ENCODE data around the gene PGK1.
"Not testable (repeated sequence)": the region's sequence is repeated elsewhere in the genome, so short reads cannot be mapped to it uniquely, and the experiment has no call there.

The PGK1 gene

GRCh38 chrX:78103623-78104446 is at the start of gene PGK1:
PGK1 (plus strand) TSS chrX:78104248; CDS start chrX:78104341, 93 bp downstream.
- peak; percentile 81 to 93 for DNase-seq

- no peak for DNase-seq
These were observed 40.4 kb upstream of the PGK1 start for GRCh38 chrX:78063687-78064086.

DNA sequence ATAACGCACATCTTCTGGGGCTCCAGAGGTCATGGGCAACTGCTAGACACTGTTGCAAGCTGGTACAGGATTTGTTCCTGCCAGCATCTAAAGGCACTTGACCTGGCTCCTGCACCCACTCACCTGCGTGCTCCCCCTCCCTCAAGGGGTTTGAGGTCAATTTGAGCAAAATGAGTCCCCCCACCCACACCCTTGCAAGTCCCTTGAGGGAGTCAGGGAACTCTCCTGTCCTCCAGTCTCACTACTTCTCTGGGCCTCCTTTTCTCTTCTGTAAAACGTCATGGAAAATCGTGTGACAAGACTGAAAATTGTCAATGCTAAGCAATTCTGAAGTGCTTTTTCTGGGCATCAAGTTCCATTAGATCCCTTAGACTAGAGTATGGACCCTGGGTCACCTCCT is 39.9 kb upstream of the PGK1 start:
- no peak for DNase-seq

DNA sequence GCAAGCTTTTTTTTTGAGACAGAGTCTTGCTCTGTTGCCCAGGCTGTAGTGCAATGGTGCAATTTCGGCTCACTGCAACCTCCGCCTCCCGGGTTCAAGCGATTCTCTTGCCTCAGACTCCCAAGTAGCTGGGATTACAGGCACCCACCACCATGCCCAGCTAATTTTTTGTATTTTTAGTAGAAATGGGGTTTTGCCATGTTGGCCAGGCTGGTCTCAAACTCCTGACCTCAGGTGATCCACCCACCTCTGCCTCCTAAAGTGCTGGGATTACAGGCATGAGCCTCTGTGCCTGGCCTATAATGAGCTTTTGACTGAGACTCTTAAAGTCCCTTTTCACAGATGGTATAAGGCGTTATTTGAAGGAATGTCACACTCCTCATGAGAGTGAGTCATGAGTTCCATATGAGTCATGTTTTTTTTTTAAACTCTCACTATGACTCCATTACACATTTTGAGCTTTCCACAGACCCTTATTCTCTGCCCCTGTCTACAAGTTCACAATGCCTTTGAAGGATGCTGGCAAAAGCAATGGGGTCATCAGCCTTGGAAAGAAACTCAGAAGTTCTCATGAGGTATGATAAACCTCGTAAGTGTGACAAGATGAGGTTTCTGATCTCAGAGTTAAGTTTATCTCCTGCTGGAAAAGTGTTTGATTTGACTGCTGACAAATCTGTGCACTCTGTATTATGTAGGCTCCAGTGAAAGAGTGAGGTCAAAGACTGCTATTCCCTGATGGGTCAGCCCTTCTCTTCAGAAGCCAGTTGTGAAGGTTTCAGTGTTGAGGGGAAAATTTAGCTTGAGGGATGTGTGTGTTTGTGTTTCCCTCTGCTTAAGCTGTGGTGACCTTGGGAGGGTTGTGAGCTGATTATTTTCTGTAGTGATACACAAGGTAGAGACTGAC is 39.1 kb upstream of the PGK1 start:
- not testable (repeated sequence) for DNase-seq

GRCh38 chrX:78066110-78066509 is 37.9 kb upstream of the PGK1 start:
- no peak for DNase-seq

GRCh38 chrX:78071331-78071730 is 32.7 kb upstream of the PGK1 start:
- no peak for DNase-seq

DNA sequence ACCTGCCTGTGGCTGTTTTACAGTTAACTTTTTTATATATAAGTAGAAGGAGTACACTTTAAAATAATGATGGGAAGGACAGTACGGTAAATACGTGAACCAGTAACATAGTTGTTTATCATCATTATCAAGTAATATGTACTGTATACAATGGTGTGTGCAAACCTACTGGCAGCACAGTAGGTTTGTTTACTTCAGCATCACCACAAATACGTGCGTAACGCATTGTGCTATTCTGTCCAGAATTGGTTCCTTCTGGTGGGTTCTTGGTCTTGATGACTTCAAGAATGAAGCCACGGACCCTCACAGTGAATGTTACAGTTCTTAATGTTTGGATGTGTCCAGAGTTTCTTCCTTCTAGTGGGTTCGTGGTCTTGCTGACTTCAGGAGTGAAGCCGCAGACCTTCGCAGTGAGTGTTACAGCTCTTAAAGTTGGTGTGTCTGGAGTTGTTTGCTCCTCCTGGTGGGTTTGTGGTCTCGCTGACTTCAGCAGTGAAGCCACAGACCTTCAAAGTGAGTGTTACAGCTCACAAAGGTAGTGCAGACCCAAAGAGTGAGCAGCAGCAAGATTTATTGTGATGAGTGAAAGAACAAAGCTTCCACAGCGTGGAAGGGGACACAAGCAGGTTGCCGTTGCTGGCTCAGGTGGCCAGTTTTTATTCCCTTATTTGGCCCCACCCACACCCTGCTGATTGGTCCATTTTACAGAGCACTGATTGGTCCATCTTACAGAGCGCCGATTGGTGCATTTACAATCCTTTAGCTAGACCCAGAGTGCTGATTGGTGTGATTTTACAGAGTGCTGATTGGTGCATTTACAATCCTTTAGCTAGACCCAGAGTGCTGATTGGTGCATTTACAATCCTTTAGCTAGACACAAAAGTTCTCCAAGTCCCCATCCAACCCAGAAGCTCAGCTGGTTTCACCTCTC is 30.6 kb upstream of the PGK1 start:
- not testable (repeated sequence) for DNase-seq

GRCh38 chrX:78074088-78074487 is 30.0 kb upstream of the PGK1 start:
- no peak for DNase-seq

DNA sequence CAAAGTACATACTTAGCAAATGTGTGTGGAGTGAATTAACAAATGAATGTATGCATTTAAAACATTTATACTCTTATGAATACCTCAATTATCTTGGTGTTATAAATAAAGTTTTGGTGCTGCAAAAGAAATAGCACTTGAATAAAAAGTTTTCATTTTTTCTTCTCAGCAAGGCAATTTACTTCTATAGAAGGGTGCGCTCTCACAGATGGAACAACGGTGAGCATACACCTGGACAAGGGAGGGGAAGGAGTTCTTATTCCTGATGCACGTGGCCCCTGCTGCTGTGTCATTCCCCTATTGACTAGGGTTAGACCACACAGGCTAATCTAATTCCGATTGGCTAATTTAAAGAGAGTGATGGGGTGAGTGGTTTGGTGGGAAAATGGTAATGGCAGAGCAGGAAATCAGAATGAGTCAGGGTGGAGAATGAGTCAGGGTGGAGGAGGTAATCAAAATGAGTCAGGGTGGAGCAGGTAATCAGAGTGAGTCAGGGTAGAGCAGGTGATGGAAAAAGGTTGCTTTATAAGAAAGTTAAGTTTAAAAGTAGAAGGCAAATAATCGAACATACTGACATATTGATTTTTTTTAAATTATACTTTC is 28.2 kb upstream of the PGK1 start:
- no peak for DNase-seq

DNA sequence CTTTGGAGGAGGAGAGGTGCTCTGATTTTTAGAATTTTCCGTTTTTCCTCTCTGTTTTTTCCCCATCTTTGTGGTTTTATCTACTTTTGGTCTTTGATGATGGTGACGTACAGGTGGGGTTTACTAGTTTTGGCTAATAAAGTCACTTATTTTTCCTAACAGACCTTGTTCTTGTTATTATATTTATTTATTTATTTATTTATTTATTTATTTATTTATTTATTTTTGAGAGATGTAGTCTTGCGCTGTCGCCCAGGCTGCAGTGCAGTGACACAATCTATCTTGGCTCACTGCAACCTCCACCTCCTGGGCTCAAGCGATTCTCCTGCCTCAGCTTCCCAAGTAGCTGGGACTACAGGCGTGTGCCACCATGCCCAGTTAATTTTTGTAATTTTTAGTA is 22.6 kb upstream of the PGK1 start:
- not testable (repeated sequence) for DNase-seq

DNA sequence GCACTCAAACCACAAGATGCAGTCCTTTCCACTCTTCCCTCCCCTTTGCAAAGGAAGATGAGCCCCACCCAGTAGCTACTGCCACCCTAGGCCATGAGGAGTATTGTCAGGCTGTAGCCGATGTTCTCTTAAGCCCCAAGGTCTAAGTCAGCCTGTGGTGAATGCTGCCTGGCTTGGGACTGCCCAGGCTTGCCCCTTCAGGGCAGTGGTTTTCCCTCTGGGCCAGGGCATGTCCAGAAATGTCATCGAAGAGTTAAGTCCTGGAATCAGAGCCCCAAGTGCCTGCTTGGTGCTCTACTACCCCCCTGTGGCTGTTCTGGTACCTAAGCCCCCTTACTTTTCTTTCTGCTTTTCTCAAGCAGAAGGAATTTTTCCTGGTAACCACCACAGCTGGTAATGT is 11.8 kb upstream of the PGK1 start:
- no peak for DNase-seq

- no peak for DNase-seq
These were observed 5.9 kb upstream of the PGK1 start for GRCh38 chrX:78098108-78098507.

DNA sequence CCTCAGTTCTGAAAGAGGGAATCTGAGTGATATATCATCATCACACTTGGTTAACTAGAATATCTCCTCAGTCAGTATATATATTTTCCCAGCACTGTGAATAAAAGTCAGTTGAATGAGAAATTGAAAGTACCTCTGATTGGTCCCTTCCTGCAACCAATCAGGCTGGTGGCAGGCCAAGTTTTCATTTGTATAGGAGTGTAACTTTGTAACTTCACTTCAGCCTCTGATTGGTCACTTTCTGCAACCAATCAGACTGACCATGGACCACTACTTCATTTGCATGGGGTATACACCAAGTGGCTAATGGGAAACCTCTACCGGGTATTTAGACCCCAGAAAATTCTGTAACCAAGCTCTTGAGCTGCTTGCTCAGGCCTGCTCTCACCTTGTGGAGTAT is 2.0 kb upstream of the PGK1 start:
- DNase-seq, result no peak

- no peak for DNase-seq
These were observed 936 bp upstream of the PGK1 start for GRCh38 chrX:78103001-78103622.

GRCh38 chrX:78104447-78105176 is 564 bp downstream of the PGK1 start:
- DNase-seq, result no peak

DNA sequence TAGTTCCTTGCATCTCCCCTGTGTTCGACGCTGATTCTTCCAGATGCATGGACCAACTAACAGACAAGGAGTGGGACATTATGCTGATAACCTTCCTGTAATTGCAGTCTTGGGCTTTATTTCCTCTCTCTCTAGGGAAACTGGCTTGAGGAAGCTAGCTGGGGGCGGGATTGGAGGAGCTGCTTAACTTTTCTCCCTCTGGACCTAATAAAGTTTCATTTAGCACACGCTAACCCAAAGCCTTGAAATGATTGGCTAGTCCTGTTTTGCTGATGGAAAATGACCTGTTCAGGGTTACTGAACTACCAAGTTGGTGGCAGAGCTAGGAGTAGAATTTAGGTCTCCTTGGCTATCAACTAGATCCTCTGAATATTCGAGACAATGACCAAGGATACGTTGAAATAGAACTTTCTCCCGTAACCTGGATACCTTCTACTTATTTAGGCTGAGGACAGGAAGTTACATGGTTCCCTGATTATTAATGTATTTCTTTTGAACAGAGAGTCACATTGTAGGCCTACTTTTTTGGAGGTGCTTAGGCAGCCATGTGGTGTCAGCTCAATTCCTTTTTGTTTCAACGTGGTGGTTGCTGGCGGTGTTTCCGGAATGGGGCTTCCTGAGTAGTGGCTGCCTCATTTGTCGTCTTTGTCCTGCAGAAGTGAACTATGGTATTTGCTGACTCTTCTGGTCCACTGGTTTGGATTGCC is 2.0 kb downstream of the PGK1 start:
- no peak for DNase-seq

DNA sequence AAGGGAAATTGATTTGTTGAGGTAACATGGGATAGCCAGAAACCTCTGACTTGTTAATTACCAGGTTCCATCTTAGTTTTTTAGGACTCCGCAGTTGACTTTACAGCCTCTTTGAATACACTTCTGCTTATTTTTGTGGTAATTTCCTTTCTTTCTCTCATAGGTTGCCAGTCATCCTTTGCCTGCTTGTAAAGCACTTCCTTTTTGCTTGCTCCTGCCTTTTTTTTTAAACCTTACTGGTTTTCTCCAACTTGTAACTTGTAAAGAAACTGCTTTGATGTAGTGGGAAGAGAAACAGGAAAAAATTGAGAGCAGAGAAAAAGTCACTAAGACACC is 2.6 kb downstream of the PGK1 start:
- DNase-seq, result no peak

- no peak for DNase-seq
These were observed 5.4 kb downstream of the PGK1 start for GRCh38 chrX:78109458-78109857.

GRCh38 chrX:78111140-78111931 is 7.3 kb downstream of the PGK1 start:
- DNase-seq, result no peak

DNA sequence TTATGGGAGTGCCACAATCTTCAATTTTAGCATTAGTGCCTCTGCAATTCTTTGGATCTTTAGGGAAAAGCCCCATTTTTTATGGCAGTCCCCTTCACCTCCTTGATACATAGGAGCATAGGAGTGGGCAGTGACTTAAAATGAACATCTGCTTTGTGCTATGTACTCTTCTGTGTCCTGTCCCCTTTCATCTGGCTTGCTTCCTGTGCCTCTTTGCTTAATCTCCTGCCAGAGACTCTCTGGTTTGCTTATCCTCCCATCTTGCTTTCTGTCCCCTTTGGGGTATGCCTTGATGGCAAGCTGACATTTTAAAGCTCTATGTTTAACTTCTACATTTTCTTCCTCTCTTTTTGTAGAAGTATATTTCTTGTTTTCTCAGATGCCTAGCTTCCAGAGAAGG is 12.3 kb downstream of the PGK1 start:
- no peak for DNase-seq
